GM19467 (cell line): Measurements from ENCODE around the gene ENOX1.
"Not testable (repeated sequence)": the region's sequence is repeated elsewhere in the genome, so short reads cannot be mapped to it uniquely, and the experiment has no call there.

Experiments
- ATAC-seq: cut with Tn5 transposase; IDR thresholded peaks from one replicate; pipeline ENCODE4 v1.9.1; 2021; ENCODE audit warnings: mild to moderate bottlenecking, moderate library complexity; ENCODE audit not compliant: unreplicated experiment

ENOX1 gene

DNA sequence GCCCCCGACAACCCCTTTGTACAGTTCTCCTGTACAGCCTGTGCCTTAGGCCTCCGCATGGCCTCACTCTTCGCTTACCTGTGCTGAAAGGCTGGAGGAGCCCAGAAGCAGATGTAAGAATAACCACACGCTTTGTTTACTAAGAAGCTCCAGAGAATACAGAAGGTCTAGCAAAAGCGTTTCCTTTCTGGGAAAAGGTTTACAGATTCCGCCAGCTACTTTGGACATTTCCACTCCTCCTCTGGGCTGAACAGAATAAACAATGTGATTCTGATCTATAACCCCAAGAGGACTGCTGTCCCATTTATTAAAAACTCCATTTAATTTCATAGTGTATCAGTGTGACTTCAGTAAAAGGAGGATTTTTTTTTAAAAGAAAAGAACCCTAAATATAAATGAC lies 424.2 kb downstream of the ENOX1 start:
- ATAC-seq = no peak

DNA sequence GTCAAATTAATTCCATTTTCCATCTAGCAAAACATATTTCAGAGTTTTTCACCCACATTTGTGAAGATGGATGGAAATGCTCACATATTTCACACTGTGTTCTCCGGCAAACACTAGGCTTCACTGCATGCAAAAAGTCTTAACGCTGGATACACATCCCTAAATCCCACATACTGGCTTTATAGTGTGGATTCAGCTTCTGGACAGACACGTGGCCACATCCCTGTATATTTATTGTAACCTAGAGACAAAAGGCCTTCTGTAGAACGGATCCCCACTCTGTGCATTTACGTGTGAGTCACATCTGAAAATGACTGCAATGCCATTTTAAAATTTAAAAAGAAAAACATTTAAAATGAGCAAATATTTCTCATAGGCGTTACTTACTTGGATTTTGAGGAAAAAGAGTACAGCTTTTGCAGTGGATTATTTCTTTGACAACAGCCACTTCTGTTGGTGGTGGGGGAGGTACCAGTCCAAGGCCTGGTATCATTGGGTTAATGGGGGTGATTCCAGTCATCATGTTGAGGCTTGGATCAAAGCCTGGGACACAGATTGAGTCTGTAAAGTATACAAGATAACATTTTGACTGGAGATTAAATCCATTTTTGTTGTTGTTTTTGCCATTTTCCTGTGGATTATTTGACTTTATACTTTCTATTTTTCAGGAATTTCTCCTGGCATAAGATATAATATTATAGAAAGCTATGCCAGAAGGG lies 425.7 kb downstream of the ENOX1 start:
- no peak for ATAC-seq

DNA sequence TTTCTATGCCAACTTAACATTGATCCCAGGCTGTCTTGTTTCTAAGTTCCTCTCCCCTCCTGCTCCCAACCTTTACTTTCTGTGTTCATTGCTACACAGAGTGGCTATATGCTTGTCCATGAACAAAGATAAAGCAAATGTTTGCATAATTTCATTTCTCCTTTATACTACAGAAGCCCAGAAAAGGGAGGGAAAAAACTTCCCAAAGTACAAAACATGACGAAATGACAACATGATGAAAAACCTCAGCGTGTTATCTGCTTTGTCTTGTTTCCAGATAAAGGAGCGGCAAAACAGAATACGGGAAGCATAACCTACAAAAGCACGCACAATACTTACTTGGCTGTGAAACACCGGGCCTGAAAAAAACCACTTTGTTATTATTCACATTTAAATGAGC lies 426.6 kb downstream of the ENOX1 start:
- ATAC-seq = no peak

DNA sequence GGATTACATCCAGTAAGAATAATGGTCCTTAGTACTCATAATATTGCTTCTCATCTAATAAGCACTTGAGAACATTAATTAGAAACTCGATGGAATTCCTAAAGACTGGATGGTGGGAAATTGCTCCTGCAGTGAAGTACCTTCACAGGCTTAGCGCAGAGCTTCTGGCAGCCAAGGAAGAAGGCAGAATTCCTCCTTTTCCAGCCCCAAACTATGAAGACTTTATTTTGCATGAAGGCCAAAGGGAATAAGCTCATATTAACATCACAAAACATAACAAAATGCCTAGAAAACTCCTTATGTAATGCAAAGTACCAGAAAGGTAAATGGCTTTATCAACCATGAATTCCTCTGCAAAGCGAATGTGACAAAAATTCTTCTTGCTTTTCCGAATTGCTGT lies 427.2 kb downstream of the ENOX1 start:
- ATAC-seq = no peak

DNA sequence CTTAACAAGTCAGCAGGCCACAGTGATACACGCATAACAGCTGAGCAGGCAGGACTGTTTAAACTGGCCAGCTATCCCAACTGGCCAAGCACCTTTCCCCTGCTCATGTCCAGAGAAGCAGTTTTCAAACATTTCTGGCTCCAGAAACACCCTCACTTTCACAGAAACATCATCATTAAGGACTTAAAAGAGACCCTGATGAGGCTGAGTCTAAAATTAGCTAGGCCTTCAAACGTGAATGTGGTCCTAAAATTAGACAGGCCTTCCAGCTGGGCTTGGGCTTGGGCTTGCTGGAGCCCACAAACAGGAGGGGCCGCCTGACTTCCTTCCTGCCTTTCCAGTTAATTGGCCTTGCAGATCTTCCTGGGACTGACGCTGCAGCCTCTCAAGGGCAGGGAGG lies 429.2 kb downstream of the ENOX1 start:
- no peak for ATAC-seq

DNA sequence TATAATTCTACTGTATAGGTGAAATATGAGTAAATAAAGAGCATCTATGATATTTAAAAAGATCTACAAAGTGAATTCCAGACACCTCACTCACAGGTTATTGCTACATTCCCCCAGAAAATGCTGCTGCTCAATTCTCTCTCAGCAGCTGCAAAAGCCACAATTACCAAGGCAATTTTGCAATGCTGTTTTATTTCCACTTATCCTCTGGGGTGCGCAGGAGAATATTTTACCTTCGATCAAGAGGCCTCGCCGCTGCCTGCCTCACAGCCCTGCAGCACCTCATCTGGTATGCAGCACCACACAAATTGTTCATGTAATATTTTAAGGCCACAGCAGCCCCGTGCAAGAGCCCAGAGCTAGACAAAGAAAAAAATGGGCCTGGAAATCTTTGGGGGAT lies 430.2 kb downstream of the ENOX1 start:
- ATAC-seq = no peak

DNA sequence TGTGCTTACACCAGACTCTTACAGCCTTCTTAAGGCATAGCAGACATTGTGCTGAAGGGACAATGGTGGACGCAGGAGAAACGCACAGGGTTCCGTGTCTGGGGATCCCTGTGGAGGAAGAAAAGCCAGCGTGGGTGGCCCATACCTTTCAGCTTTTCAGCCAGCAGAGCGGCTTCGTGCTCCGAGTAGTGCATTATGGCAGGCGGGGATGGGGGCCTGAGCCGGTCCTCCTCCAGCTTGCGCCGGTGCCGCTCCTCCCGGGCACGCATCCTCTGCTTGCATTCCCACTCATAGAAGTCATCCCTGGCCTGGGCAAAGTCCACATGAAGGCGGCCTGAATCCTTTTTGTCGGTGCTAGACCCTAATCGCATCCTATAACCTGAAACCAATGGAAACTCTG lies 431.0 kb downstream of the ENOX1 start:
- no peak for ATAC-seq

DNA sequence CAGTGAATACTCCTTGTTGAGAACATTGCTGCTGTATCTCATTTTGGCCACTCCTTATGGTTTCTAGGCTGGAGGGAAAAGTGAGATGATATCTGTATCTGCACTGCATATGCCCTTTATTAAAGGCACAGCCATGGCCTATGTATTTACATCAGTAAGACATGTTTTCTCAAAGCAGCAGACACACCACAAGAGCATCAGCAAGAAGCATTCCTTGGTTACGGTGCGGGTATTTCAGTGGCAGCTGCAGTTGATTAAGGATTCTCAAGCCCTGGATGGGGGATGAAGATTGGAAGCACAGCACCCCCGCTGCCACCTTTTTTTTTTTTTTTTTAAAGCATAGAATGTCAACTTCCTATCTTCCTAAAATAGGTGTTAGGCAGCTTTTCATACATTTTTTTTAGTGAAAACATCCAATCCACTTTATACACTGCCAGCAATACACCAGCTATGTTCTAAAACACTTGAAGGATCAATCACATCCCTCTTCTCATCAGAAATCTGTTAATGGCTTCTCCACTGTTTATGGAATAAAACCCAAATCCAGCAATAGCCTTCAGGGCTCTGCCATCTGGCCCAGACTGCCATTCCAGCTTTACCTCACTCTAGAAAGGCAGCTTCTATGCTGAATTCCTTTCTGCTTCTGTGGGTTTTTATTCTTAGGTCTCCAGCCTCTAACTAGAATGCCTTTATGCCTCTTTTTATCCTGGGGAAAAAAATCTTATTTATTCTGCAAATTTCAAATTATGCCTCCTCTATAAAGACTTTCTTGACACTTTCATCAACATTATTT lies 432.4 kb downstream of the ENOX1 start:
- no peak for ATAC-seq

DNA sequence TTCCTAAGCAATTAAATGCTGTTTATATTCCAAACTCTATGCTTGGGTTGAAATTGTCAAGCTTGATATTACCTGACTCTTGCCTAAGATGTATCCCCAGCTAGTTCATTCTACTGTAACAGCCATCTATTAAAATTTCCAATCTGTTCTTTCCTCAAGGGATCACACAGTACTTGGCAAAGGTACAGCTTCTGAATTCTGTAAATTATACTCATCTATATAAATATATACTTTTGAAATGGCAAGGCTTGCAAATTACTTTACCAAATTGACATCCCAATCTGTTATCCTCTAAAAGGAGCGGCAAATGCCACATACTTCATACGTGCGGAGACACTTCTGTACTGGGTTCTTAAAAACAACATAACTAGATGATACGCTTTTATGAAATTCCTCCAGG lies 433.1 kb downstream of the ENOX1 start:
- ATAC-seq = no peak

DNA sequence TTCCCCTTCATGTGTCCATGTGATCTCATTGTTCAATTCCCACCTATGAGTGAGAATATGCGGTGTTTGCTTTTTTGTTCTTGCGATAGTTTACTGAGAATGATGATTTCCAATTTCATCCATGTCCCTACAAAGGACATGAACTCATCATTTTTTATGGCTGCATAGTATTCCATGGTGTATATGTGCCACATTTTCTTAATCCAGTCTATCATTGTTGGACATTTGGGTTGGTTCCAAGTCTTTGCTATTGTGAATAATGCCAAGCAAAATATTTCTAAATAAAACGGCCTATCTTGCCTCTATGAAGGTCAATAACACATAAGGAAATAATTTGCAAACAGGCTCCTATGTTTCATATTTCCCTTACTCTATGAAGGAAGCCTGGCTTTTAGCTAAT lies 435.2 kb downstream of the ENOX1 start:
- ATAC-seq = not testable (repeated sequence)

DNA sequence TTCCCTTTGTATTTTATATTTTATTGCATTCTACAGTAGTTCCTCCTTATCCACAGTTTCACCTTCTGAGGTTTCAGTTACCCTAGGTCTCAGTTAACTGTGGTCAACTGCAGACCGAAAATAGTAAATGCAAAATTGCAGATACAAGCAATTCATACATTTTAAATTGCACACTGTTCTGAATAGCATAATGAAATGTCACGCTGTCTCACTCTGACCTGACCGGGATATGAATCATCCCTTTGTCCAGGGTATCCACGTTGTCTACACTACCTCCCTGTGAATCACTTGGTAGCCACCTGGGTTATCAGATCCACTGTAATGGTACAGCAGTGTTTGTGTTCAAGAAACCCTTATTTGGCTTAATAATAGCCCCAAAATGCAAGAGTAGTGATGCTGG lies 438.4 kb downstream of the ENOX1 start:
- ATAC-seq = no peak

DNA sequence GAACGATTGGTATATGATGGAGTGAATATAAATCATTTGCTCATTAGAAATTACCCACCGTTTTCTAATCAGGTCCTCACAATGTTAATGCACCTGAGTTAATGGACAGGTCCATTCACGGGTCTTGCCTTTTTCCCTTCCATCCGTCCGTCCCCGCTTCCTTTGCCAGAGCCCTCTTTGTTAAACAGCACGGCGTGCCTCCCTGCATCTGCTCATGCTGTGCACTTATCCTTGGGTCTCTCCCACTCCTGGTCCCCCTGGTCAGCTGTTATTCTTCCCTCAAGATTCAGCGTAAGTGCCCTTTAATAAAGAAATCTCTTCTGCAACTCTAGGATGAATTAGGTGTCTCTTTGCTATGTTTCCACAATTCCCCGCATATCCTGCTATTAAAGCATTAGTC lies 438.9 kb downstream of the ENOX1 start:
- no peak for ATAC-seq

DNA sequence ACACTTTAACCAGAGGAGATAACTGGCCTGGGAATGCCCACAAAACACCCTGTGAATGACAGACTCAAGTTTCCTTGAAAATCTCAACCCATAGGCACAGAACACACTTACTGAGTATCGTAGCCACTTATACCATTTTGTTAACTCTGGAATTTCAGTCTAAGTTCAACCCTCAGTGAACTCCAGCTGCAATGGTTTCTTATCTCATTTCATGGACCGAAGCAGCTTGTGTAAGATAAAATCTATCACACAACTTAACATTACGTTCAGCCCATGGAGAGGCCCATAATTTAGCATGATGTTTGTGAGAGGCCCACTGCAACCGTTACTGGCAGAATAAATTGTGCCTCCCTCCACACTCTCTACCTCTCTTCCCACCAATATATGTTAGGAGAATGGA lies 440.3 kb downstream of the ENOX1 start:
- ATAC-seq = no peak

DNA sequence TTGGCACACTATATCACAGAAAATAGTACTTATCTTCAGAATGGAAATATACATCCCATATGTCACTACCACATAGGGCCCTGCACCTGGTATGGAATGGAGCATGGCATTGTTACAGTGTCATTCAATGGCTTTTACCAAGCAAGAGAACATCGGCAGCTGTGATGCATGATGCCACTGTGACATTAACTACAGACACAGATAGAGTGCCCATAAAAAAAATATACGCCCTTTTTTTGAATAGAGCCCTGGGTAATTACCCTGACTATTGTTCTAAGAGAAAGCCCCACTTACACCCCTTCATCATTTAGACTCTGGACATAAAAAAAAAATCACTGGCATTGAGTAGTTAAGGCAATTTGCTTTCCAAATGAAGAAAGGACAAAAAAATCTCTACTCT lies 443.1 kb downstream of the ENOX1 start:
- no peak for ATAC-seq

DNA sequence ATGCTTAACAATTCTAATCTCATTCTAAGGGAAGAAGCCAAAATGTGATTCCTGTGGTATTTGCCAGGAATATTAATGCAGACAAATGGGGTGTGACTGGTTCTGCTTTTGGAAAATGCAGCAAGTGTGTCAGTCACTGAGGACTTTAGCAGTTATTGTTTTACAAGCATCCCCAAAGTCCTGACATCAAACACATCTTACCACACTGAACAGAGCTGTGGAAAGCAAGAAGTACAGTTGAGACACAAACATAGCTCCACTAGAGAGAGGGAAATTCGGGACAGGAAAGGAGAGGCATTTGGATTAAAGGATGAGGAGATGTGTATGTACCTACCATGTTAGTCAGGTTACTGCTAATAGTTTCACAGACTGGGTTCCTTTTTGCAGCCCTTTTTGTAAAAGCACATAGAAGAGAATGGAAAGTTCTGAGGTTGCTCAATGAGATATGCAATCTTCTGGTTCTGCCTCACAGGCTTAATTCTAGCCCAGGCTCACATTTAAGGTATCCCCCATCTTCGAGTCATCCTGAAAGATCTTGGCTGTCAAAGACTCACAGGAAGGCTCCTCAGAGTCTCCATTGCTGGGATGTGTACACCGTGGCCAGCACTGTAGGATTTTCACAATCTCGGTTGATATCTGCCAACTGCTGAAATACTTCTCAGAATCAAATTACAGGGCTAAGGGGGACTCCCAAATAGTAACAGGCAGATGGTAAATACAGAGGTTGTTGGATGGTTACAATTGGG lies 446.8 kb downstream of the ENOX1 start:
- ATAC-seq = no peak

DNA sequence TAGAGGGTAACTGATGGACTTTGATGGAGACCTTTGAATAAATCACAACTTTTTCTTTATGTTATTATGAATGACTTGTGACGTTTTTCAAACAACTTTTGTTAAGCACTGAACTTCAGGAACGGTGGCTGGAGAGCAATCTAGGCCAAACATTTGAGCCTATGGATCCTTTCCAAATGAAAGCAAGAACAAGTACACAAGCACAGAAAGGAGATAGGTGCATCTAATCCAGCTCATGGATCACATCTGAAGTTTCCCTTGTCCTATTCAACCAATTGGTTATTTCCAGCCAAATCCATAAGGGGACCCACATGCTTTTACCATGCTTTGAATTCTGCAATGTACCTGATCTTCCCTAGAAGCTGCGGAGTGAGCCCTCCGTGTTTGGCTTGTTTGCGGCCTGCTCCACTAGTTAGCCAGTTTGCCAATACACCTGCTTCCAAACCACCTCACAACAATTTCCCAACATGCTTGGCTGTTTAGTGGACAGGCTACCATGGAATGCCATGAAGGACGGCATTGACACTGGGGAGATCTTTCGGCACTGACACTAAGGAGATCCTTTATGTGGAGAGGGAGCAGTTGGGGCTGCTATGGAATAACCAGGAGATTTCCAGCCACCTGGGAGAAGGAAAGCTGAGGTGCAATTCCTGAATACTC lies 447.5 kb downstream of the ENOX1 start:
- ATAC-seq = no peak

DNA sequence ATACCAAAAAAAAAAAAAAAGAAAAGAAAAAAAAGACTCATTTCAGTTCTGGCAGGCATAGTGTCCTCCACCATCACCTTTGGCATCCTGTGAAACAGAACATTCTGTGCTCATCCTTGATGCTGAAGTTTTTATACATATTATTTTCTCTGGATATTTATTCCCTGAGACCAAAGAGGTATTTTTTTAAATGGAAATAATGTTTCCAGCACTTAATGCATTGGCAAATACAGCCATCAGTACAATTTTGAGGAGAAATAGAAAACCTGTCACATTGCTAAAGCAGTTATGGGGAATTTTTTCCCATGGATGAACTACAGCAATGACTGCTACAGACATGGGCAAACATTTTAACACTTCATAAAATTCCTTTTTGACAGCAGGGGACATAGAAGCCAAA lies 451.0 kb downstream of the ENOX1 start:
- ATAC-seq = no peak

DNA sequence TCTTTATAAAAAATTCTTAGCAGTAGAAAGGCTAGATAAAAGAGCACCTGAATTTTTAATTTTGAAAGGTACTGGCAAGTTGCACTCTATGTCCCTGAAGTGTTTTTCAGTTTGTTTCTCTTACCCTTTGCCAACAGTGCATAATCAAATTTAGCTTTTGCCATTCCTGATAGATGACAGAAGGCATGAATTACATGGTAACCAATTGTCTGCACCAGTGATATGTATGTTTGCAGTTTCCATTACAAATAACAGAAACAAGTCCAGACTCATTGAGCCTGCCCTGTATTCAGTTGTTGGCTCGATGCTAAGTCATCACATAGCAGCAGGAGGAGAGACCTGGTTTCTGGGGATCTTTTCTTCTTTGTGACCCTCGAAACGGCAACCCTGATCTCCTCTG lies 453.6 kb downstream of the ENOX1 start:
- no peak for ATAC-seq

DNA sequence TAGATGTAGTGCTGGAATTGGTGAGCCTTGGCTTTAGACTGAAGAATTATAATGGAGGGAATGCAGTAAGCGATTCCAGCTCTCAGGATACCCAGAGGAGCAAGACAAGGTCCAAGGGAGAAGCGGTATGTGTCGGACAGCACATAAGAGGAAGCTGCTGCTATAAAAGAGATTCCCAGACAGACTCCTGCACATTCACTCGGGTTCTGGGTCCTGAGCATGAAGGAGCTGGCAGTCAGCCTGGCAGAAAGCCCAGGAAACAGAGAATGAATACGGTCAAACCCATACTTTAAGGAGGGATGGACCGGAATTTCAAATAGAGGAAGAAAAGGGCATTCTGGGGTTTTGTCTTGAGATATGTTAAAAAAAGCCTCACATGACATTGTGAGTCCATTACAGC lies 455.1 kb downstream of the ENOX1 start:
- no peak for ATAC-seq

DNA sequence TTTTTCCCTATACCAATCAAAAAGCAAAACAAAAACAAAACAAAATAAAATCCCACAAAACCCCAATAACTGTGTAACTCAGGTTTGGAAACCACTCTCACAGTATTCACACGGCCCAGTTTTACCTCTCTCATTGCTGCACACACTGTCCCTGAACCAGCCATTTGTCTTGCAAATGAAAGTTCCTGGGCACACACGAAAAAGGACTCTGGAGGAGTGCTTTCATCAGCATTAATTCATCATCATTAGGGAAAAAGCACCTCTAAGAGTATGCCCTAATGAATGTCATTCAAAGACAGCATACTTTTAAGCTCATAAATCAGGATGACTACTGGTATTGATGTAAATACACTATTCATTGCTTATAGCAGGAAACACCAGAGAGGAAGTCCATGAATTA lies 457.1 kb downstream of the ENOX1 start:
- no peak for ATAC-seq

DNA sequence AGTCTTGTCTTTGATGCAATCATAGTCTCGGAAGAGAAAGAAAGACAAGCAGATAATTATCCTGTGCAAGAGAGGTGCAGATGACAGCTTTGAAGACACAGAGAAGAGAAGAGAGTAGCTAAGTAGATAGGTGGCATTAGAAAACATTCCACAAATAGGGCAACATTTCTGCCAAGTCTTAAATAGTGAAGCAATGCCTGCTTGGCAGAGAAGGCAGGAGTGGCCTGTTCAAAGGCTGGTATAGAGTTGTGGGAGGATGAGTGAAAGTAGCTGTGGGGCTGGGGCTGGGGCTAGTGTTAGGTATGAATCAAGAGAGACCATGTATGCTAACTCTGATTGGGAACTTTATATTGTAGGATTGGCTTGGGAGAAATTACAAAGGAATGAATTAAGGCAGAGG lies 457.9 kb downstream of the ENOX1 start:
- ATAC-seq = no peak
